SHP77 treated with DMSO at 0.1 percent for 48 hours (cell line): ENCODE data around the gene FBXL16.

Source experiments
- DNase-seq: peaks from one replicate; lab custom pipeline; 2025; lab: John Stamatoyannopoulos, UW

The FBXL16 gene

DNA sequence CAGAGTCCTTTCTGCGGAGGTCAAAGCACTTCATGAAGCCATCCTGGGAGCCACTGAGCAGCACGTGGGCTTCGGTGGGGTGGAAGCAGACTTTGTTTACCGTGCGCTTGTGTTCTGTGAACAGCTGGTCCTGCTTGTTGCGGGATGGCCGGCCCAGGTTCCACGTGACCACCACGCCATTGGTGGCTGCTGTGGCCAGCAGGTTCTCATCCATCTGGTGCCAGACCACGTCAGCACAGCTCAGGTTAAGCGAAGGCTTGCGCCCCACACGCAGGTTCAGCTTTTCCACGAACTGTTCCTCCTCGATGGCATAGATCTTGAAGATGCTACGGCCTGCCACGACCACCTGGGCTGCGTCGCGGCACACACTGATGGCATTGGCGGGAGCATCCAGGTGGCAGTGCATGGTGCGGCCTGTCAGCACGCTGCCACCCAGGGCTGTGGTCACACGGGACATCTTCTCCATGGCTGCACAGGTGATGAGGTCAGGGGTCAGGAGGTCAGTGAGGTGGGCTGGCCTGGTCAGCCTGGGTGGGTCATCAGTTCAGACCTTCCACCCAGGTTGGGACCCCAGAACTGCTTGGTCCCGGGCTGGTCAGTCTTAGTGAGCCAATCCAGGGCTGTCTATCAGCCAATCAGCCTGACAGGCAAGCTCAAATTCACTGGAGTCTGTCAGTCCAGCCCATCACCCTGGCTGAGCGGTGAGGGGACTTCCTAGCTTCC is 16.3 kb downstream of the FBXL16 start:
- no peak for DNase-seq

DNA sequence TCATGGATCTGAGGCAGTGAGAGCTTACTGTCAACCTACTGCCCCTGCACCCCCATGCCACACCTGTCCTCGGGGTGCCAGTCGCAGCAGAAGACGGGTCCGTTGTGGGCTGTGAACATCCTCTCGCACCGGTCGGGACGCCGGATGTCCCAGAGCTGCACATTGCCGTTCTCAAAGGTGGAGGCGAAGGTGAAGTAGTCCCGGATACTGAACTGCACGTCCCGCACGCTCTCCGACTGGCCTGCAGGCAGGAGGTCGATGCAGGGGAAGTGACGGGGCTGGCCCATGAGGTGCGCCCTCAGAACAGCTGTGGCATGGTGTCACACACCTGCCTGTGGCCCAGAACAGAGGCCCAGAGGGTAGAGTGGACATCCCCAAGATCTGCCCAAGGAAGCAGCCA is 18.1 kb downstream of the FBXL16 start:
- DNase-seq = no peak

GRCh38 chr16:686459-687260 is 18.9 kb downstream of the FBXL16 start:
- no peak for DNase-seq

- peak; percentile 44 for DNase-seq
Observed at GRCh38 chr16:685967-686366, 19.6 kb downstream of the FBXL16 start.

DNA sequence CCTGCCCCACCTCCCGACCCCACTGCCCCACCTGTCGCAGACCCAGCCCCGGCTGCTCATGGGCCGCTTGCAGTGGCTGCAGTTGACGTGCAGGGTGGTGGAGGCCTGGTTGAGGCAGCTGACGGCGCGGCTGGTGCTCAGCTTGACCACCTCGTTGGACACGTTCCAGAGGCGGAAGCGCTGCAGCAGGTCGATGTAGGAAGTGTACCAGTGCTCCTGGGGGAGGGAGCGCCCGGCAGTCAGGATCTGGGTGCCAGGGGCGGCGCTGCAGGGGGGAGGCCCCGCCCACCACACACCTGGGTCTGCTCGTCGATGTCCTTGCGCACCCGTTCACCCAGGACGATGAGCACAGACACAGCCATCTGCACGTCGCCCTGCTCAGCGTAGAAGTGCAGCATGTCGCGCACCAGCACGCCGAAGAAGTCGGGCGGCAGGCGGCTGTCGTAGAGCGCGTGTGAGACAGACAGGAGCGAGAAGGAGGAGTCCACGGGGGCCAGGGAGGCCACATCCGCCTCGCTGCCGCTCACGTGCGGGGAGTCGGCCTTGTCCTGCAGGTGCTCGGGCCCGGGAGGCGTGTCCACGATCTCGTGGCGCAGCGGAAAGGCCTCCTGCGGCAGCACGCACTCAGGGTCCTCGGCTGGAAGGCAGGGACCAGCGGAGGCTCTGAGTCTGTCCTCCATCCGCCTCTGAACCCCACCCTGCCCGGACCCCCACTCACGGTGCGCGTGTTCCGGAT is 20.5 kb downstream of the FBXL16 start:
- peak; percentile 72 for DNase-seq

DNA sequence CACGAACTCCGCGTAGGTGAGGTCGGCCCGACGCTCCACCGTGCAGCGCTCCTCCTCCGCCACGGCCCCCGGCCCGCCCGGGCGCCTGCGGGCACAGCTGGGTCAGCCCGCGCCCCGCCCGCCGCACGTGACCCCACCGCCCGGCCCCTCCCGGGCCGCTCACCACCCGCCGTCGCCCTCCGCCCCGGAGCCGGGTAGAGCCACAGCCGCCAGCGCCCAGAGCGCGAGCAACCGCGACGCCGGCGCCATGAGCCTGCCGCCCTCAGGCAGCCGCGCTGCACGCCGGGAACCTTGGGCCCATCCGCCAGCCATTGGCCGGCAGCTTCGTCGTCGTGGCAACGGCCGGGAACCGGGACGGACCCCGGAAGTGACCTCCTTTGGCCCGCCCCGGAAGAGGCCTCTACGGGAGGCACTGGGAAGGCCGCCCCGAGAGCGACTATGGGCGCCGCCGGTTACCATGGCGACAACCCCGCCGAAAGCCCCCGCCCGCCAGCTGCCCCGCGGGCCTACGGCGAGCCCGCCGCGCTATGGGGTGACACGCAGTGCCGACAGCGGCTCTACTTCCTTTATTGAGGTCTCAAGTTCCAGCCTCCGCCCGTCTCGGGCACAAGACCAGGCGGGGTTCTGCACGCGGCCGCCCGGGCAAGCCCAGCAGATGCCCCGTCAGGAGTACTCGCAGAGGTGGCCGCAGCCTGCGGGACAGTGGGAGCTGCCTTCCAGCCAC is 21.4 kb downstream of the FBXL16 start, which contains the start of gene JMJD8:
Gene JMJD8, minus strand, starts transcription at position 264 of the 724 bp plus-strand sequence. Its CDS starts 15 bp downstream, at position 249.
- peak; percentile 93 for DNase-seq

GRCh38 chr16:683396-684070 is 22.1 kb downstream of the FBXL16 start:
- no peak for DNase-seq

GRCh38 chr16:682493-683395 is 22.9 kb downstream of the FBXL16 start:
- no peak for DNase-seq

DNA sequence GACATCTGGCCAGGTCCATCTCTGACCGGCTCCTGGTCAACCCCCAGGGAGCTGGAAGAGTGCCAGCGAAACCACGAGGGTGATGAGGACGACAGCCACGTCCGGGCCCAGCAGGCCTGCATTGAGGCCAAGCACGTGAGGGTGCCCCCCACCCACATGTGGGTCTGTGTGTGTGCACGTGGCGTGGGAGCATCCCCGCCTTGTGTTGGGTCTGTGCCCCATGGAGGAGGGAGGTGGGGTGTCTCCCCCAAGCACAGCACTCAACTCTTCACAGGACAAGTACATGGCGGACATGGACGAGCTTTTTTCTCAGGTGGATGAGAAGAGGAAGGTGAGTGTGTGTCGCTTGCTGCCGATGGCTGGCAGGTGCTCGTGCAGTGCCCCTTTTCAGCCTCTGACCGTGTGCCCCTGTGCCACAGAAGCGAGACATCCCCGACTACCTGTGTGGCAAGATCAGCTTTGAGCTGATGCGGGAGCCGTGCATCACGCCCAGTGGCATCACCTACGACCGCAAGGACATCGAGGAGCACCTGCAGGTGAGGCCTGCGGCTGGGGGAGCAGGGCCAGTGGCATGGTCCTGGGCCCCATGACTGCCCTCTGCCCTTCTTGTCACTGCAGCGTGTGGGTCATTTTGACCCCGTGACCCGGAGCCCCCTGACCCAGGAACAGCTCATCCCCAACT is 23.7 kb downstream of the FBXL16 start:
- DNase-seq = no peak

GRCh38 chr16:680967-681745 is 24.4 kb downstream of the FBXL16 start:
- DNase-seq = no peak

DNA sequence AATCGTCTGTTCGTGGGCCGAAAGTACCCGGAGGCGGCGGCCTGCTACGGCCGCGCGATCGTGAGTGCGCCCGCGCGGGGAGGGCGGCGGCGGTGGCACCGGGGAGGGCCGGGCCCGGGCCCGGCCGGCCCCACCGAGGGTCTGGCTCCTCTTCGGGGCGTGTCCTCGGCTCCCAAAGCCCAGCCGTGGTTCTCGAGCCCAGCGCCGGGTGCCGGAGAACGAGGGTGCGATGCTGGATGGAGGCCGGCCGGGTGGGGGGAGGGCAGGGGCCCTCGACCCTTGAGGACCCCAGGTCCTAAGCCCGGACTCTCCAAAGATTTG is 25.0 kb downstream of the FBXL16 start:
- no peak for DNase-seq

DNA sequence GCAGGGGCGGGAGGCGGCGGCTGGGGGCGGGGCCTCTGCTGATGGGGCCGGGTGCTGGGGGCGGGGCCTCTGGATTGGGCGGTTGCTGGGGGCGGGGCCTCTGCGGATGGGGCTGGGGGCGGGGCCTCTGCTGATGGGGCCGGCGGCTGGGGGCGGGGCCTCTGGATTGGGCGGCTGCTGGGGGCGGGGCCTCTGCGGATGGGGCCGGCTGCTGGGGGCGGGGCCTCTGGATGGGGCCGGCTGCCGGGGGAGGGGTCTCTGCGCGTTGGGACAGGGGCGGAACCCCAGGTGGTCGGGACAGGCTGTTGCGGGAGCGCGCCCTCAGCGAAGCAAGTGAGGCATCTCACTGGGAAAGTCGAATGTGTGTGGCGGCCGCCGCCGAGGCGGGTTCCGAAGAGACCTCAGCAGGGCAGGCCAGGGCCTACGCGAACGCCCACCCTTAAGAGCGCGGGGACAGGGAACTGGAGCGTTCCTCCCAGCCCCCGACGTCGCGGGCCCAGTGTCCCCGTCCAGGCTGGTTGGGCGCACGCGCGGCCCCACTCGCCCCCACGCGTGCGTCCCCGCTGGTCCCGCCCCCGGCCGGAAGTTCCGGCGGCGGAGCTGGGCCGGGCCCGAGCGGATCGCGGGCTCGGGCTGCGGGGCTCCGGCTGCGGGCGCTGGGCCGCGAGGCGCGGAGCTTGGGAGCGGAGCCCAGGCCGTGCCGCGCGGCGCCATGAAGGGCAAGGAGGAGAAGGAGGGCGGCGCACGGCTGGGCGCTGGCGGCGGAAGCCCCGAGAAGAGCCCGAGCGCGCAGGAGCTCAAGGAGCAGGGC is 25.6 kb downstream of the FBXL16 start, which contains the start of gene STUB1:
Gene STUB1, plus strand, starts transcription at position 597 of the 811 bp plus-strand sequence. Its CDS starts 116 bp downstream, at position 713.
- no peak for DNase-seq

GRCh38 chr16:678858-679813 is 26.5 kb downstream of the FBXL16 start:
- DNase-seq = peak; percentile 29

- no peak for DNase-seq
Observed at GRCh38 chr16:678209-678857, 27.3 kb downstream of the FBXL16 start.

GRCh38 chr16:677316-678190 is 28.0 kb downstream of the FBXL16 start:
- no peak for DNase-seq
